OCI-LY7 (cell line): ENCODE measurements around the gene ZNF292.

Source experiments
- EZH2phosphoT487 ChIP-seq: fragments of 200-600 bp; sonication (generic); IDR thresholded peaks from 2 replicates; pipeline ENCODE4 v1.6.1; 2018; ENCODE audit warnings: low read depth, borderline replicate concordance, mild to moderate bottlenecking, mixed run types, antibody characterized with exemption, low read length, moderate library complexity, mixed read lengths
- TF ChIP-seq, protein P1 (sequence below): fragments of 200-600 bp; sonication (generic); conservative IDR thresholded peaks from 2 replicates; pipeline ENCODE4 v1.5.1; 2014; ENCODE audit warnings: mild to moderate bottlenecking, antibody characterized with exemption, low read length, moderate library complexity, mixed read lengths

DNA sequence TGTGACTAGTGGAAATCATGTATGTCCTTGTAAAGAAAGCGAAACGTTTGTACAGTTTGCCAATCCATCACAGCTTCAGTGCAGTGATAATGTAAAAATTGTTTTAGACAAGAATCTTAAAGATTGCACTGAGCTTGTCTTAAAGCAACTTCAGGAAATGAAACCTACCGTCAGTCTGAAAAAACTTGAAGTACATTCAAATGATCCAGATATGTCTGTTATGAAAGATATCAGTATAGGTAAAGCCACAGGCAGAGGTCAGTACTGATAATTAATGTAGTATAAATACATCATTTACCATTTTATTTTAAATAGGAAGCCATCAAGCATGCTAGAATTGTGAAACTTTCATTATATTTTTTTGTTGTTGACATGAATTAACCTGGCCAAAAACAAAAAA, 106.2 kb downstream of the ZNF292 start:
- TF ChIP-seq, protein P1, sequence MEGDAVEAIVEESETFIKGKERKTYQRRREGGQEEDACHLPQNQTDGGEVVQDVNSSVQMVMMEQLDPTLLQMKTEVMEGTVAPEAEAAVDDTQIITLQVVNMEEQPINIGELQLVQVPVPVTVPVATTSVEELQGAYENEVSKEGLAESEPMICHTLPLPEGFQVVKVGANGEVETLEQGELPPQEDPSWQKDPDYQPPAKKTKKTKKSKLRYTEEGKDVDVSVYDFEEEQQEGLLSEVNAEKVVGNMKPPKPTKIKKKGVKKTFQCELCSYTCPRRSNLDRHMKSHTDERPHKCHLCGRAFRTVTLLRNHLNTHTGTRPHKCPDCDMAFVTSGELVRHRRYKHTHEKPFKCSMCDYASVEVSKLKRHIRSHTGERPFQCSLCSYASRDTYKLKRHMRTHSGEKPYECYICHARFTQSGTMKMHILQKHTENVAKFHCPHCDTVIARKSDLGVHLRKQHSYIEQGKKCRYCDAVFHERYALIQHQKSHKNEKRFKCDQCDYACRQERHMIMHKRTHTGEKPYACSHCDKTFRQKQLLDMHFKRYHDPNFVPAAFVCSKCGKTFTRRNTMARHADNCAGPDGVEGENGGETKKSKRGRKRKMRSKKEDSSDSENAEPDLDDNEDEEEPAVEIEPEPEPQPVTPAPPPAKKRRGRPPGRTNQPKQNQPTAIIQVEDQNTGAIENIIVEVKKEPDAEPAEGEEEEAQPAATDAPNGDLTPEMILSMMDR: no peak
- no peak for TF ChIP-seq EZH2phosphoT487
